Mammary epithelial cell (primary cell): ENCODE measurements around the gene RUNX1.

Experiments
- CTCF ChIP-seq, 2 donors: IDR thresholded peaks in 1 of 2; conservative IDR thresholded peaks in 1 of 2; 2 replicates each; pipeline ENCODE4 v1.5.1; 2011 to 2012; ENCODE audit warnings: inconsistent platforms in 2 of 2, low read length in 2 of 2, mild to moderate bottlenecking in 2 of 2, control low read depth in 1 of 2, low read depth in 1 of 2; ENCODE audit not compliant: insufficient read depth in 1 of 2; ENCODE audit errors: extremely low read depth in 1 of 2
- EZH2 ChIP-seq: IDR thresholded peaks from 2 replicates; pipeline ENCODE4 v1.6.1; 2012; ENCODE audit warnings: low read length, inconsistent platforms, borderline replicate concordance

GRCh38 chr21:34811368-34811767 lies 237.7 kb downstream of the RUNX1 start:
- no peak for TF ChIP-seq CTCF (conservative IDR thresholded peaks at IDR 0.05 in 1 of 2, IDR thresholded peaks at IDR 0.05 in 1 of 2; ENCODE audit: extremely low read depth in 1 of 2, insufficient read depth in 1 of 2, low read depth in 1 of 2, low read length in 2 of 2)
- no peak for TF ChIP-seq EZH2
